Stimulated activated CD4-positive, alpha-beta T cell treated with anti-CD3 and anti-CD28 coated beads, Interleukin-4, amount 100 ng/mL, for 24 hours (primary cell): ENCODE results near the gene GCH1.

Experiments used
- DNase-seq: peaks from one replicate; pipeline ENCODE4 v3.0.0-alpha.2; 2020

Gene GCH1

GRCh38 chr14:54792288-54792687, 110.3 kb downstream of the GCH1 start:
- no peak for DNase-seq
